ENCODE results near the gene LGMN. TPM values are rescaled to one million over a fixed set of nuclear protein-coding genes. Genes with fewer than 3 reads are reported as not detected.

Gene LGMN
- total RNA-seq, 1 experiment from 2014 or later, result 37.2 TPM

GRCh38 chr14:92760524-92760805 is 12.0 kb upstream of the LGMN start:
- DNase-seq (ENCODE audit: low read depth, low spot score) (no peak), ATAC-seq (no peak)
- intact Hi-C loops (cut with micrococcal nuclease; ENCODE audit: unreplicated experiment), result no loop called here
- H3K27me3 ChIP-seq (ENCODE audit: control insufficient read depth, insufficient read depth, low read length), result no peaks in the 10 kb centered on the region
- H3K4me1 ChIP-seq (ENCODE audit: control insufficient read depth, insufficient read depth, low read length), result no peaks in the 10 kb centered on the region
- H3K9me3 ChIP-seq (ENCODE audit: control insufficient read depth, insufficient read depth, low read depth, low read length), result no peaks in the 10 kb centered on the region
- H3K36me3 ChIP-seq (ENCODE audit: control insufficient read depth, insufficient read depth, low read length), result no peaks in the 10 kb centered on the region
- H3K4me3 ChIP-seq (ENCODE audit: low read depth in 2 of 2, low read length in 2 of 2), result no peak overlapping the region
- H3K27ac ChIP-seq (ENCODE audit: low read length), result no peak overlapping the region
- in situ Hi-C loops (cut with HindIII; ENCODE audit: low pct_unique_long_range_greater_than_20kb, low sequenced_read_pairs), result no loop called here
- POLR2A ChIA-PET, result no interaction called here
- no TSS peak for BruUV-seq (replicated peaks)
- CTCF ChIA-PET, result no interaction called here
- TF ChIP-seq POLR2AphosphoS5 (IDR thresholded peaks at IDR 0.05; ENCODE audit: low read depth, low read length), result no peak
- TF ChIP-seq CTCF (IDR thresholded peaks at IDR 0.05), result no peak
- no peak for TF ChIP-seq SIN3A (IDR thresholded peaks at IDR 0.05; ENCODE audit: borderline replicate concordance, insufficient read depth, low read depth, low read length)
- TF ChIP-seq REST (IDR thresholded peaks at IDR 0.05; ENCODE audit: insufficient read depth in 1 of 2, low read depth in 2 of 2, low read length in 1 of 2), result no peak
- no peak for TF ChIP-seq TCF7L2 (IDR thresholded peaks at IDR 0.05; ENCODE audit: low read depth, low read length)

- in situ Hi-C loops (cut with HindIII; ENCODE audit: low pct_unique_long_range_greater_than_20kb, low sequenced_read_pairs) (no loop called here), intact Hi-C loops (cut with micrococcal nuclease; ENCODE audit: unreplicated experiment) (no loop called here)
- H3K4me1 ChIP-seq (ENCODE audit: control insufficient read depth, insufficient read depth, low read length), result no peaks in the 10 kb centered on the region
- ChIA-PET CTCF (no interaction called here), POLR2A (no interaction called here)
- BruUV-seq (replicated peaks), result no TSS peak
- no peak for DNase-seq (ENCODE audit: low read depth, low spot score)
- TF ChIP-seq REST (IDR thresholded peaks at IDR 0.05; ENCODE audit: insufficient read depth in 1 of 2, low read depth in 2 of 2, low read length in 1 of 2), result no peak
- TF ChIP-seq SIN3A (IDR thresholded peaks at IDR 0.05; ENCODE audit: borderline replicate concordance, insufficient read depth, low read depth, low read length), result no peak
- TF ChIP-seq CTCF (IDR thresholded peaks at IDR 0.05), result no peak
- no peaks in the 10 kb centered on the region for H3K36me3 ChIP-seq (ENCODE audit: control insufficient read depth, insufficient read depth, low read length)
- H3K27me3 ChIP-seq (ENCODE audit: control insufficient read depth, insufficient read depth, low read length), result no peaks in the 10 kb centered on the region
- no peak overlapping the region for H3K27ac ChIP-seq (ENCODE audit: low read length)
- ATAC-seq, result no peak
- no peak overlapping the region for H3K4me3 ChIP-seq (ENCODE audit: low read depth in 2 of 2, low read length in 2 of 2)
- no peaks in the 10 kb centered on the region for H3K9me3 ChIP-seq (ENCODE audit: control insufficient read depth, insufficient read depth, low read depth, low read length)
Measured at GRCh38 chr14:92759679-92760523, 11.5 kb upstream of the LGMN start.

All from Panc1 (cell line).